Endometrium (tissue), 2 donors: Measurements from ENCODE around the gene MED27.
"Not testable (repeated sequence)": the region's sequence is repeated elsewhere in the genome, so short reads cannot be mapped to it uniquely, and the experiment has no call there.

Source experiments
- FAIRE-seq: peaks from 2 replicates; lab custom pipeline; 2012; peaks lifted over from hg19 to GRCh38; lab: Jason Lieb, UNC
- donor health status: control.
- donor health status: control.

Gene MED27

DNA sequence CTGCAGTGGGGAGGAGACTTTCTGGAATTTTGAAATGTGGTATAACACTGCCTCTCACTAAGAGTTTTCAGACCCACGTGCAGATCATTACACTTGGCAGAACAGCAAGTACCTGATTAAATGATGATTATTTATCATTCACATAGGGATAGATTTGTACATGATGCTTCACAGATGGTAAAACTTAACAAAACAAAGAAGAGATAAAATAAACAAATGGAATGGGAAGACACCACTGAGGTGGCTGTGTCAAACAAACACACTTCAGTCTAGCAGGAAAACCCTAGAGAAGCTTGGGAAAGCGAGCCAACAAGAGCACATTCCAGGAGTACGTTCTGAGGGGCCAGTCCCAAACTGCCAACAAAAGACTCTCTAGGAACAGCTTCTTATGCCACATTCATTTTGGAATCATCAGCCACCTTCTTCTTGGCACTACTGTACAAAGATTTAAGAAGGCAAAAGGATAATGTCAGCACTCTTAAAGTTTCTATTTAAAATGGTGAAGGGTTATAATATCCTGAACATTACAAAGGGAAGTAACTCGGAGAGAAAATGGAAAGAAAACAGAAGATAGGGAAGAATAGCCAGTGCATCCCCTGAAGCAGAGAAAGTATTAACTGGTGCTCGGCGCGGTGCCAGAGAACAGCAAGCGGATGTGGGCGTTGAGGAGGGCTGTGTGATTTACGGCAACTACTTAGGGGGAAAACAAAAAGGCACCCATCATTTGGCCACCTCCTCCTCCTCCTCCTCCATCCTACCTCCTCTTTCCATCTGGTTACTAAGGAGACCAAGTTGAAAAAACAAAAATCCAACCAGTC is 1.6 kb downstream of the MED27 start:
- FAIRE-seq: no peak

DNA sequence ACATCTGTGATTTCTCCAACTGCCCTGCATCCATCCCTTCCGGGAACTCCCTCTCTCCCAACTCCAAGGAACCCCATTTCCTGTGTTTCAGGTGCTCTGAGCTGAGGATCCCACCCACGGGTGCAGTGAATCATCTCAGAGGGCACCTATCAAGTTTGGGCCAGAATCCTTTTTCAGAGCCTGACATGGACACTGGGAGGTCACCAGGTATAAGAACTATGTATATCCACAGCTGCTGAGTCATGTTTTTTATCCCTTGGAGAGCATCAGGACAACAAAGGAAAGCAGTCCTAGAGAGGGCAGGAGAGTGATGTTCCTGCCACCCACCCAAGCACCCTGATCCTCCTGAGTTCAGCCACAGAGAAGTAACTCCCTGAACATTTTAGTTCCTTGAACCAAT is 3.8 kb downstream of the MED27 start:
- FAIRE-seq: no peak

DNA sequence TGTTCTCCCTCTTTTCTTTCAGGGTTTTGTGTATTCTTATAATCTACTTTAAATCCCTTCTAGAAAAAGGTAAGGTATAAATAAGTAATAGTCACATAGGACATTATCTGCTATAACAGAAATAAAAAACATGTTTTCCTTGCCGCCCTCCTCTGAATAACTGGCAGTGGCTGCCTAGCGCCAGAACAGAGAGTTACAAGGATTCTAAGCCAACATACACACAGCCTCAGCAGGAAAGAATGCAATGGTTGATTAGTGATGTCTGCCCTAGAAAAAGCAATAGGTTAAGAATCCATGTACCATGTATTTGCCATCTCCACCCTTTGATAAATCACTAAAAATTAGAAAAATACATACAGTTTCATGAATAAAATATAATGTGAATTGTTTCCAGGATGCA is 4.9 kb downstream of the MED27 start:
- no peak for FAIRE-seq

DNA sequence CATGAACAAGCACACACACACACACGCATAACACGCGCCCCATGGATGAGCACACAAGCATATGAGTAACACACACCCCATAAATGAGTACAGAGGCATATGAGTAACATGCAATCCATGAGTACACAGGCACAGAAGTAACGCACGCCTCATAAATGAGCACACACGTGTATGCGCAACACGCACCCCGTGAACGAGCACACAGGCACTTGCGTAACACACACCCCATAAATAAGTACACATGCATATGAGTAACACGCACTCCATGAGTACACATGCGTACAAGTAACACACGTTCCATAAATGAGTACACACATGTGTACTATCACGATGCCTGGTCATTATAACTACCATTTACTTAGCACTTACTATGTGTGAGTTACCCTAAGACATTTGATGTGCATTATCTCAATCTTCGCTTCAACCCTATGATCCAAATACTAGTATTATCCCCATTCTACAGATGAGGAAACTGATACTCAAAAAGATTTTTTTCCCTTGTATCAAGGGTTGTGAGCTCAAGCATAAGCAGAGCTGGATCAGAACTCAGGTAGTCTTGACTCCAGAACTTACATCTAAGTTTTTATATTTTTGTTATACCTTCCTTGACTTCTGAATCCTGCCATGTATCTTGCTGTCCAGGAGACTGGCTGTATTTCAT is 7.7 kb downstream of the MED27 start:
- FAIRE-seq: no peak

DNA sequence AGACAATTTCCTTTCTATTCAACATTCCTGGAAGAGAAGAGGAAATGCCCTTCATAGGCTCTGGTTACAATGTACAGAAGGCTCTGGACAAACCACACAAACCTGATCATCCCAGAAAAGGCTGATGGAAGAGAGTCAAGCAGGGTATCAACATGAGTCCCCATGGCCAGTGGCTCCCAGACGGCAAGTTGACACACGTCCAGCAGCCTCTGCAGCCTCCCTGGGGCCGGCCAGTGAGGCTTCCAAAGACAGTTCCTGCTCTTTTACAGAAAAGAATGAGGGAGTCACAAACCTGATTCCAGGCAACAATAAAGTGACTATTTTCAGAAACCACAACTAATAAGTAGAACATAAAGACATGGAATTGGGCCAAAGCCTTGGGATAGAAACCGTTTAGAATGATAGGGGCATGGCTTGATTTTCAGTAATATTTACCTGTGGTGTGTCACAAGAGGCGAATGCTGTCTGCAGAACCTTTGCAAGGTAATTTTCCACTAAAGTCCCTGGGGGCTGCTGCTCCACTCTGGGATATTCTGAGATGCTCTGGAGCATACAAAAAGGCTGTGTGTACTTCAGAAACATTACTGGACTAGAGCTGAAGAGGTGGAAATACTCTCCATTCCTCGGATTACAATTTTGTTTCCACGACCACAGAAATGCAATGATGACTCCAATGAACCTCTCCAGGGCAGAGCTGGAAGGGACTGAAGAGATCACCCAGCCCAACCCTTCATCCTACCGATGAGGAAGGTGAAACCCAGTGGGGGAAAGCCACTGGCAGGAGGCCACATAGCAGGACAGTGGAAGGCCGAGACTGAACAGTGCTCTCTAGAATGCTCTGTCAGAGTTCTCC is 10.4 kb downstream of the MED27 start:
- FAIRE-seq: no peak

DNA sequence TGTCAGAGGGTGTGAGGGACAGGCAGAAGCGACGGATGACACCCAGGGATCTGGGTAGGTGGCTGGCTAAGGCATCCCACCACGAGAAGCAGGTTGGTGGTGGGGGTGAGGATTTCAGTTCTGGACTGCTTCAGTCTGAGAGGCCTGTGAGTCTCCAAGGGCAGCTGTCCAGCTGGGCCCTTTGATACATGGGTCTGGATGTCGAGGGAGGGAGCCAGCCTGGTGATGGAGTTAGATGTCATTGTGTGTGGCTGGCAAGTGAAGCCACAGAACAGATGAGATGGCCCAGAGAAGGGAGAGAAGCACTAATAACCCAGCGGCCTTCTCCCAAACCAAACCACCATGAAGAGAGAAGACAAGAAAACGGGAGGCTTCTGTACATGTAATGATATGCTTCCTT is 11.1 kb downstream of the MED27 start:
- FAIRE-seq: no peak

DNA sequence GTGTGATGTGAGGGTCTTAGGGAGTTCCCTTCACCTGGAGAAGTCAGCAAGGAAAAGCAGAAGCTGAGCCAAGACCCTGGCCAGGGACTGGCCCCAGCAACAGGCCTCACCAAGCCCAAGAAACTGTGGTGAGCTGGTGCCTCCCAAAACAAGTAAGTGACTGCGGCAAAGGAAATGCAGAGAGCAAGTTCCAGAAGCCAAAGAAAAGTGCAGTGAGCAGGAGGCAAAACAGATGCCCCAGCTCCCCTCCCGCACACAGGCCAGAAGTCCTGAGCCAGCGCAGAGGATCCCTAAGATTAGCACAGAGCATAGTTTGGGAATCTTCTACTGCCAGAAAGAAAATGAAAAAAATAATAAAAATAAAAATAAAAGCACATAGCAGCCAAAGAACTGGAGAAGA is 13.2 kb downstream of the MED27 start:
- FAIRE-seq: no peak

DNA sequence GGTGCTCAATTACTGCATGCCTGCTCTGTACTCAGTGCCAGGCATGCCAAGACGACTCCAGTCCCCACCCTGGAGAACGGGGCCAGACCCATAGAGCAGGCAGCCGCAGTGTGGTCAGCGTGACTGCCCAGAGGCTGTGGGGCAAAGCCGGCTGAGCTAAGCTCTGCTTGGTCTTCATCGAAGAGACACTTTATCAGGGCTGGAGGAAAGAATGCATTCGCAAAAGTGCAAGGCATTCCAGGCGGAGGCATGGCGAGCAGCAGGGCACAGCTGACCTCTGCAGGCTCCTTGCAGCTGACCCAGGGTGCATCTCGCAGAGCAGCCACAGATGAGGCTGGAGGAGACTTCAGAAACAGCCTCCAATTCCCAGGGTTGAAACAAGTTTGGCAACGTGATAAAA is 13.6 kb downstream of the MED27 start:
- FAIRE-seq: no peak

DNA sequence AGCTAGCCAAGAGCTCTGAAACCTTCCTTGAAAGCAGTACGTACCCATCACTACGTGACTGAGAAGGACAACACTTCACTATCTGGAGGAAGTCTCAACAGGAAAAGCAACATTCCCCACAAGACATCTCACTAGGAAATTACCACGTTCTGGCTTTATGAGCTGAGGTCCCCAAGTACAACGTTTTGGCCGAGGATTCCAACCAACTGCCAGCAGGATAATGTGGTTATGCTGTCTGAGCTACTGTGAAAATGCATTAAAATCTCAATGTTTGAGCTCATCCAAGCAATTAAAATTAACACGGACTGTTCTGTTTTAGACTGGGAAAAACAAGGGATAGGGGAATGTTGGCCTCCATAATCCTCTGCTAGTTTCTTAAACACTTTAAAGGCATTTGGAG is 16.4 kb downstream of the MED27 start:
- FAIRE-seq: no peak

DNA sequence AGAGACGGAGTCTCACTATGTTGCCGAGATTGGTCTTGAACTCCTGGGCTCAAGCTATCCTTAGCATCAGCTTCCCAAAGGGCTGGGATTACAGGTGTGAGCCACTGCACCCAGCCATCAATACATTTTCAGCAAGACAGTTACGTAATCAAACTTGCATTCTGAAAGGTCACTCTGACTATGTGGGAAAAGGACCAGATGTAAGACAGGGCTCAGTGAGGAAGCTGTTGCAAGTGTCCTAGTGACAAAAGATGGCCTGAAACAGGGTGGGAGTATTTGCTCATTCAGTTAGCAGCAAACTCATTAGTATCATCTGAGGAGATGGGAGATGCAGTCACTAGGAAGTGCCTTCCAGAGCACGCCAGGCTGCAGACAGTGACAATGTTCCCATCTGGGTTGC is 16.9 kb downstream of the MED27 start:
- FAIRE-seq: no peak

DNA sequence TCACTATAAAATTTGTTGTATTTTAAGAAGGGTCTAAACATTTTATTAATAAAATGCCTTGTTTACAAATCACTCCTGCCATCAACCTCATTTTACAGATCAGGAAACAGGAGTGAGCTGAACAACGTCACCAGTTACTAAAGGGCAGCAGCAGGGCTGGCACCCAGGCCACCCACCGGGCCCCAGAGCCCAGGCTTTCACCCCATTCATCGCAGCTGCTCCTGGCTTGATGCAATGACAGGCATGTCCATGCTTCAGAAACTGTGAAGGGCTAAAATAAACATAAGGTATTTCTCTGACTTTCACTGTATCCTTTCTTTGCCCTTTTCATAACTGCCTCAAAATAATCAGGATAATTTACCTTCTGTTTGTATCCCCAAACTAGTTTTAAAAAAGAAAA is 18.1 kb downstream of the MED27 start:
- no peak for FAIRE-seq

DNA sequence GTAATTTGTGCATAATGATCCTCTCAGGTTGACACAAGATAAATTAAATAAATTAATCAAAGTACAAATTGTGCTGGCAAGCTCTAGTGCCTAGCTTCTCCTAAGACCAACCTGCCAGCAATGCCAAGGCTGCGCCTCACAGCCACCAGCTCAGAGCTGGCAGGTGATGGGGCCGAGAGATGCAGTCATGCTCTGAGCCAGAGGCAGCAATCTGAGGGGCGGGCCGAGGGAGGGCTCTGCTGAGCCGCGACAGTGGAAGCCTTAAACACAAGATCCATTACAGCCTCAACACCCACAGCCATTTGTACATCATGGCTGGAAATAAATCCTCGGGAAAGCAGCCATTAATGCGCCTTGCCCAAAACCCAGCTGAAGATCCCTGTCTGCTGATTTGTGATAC is 20.3 kb downstream of the MED27 start:
- FAIRE-seq: no peak

DNA sequence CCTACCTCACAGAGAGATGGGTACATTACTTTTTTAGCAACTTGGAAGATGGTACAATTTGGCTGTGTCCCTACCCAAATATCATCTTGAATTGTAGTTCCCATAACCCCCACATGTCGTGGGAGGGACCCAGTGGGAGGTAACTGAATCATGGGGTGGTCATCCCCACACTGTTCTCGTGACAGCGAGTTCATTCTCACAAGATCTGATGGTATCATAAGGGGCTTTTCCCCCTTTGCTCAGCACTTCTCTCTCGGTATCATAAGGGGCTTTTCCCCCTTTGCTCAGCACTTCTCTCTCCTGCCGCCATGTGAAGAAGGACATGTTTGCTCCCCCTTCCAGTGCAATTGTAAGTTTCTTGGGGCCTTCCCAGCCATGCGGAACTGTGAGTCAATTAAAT is 21.4 kb downstream of the MED27 start:
- FAIRE-seq: not testable (repeated sequence)

DNA sequence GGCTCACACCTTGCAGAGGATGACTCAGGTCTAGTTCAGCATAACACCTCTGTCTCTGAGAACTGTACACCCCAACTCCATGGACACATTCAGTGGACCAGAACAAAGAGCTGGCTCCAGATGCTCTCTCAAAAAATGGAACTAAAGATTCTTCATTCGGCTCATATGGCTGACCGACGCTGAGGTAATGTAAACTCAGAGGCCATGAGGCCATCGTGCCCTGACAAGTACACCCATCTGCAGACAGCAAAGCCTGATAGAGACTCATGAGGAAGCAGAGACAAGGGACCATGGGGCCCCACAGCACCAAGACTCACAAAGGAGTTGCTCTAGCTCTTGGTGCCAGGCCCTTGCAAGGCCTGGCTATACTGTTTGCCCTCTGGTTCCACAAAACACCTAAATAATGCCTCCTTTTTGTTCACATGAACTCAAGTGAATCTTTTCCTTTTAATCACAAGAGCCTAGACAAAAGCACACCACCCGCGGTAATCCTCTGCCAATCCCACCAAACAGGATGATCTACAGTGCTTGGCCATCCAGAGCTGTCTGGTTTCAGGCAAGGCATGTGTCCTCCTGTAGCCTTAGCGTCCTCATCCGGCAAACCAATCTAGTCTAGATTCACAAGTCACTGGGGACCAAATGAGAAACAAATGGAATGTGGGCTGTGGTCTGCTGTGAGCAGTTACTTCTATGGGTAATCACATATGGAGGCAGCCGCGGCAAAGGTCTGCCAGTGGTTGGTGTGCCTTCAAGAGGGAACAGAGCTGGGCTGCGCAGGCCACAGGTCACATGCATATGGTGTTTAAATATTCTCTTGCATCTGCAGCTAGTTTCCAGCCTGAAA is 22.7 kb downstream of the MED27 start:
- no peak for FAIRE-seq

DNA sequence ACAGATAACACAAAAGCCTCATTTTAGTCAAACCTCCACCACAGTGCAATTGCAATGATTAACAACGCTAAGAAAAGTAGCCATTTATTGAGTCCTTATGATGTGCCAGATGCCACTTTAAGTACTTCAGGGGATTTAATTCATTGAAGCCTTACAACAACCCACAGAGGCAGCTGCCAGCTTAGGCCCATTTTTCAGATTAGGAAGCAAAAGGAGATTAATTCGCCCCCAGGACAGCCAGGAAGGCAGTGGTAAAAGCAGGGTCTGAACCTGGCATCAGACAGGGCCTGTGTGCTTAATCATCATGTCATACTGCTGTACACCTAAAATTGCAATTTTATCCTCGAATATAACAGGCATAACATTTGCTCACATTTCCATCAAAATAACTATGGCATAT is 23.9 kb downstream of the MED27 start:
- no peak for FAIRE-seq

DNA sequence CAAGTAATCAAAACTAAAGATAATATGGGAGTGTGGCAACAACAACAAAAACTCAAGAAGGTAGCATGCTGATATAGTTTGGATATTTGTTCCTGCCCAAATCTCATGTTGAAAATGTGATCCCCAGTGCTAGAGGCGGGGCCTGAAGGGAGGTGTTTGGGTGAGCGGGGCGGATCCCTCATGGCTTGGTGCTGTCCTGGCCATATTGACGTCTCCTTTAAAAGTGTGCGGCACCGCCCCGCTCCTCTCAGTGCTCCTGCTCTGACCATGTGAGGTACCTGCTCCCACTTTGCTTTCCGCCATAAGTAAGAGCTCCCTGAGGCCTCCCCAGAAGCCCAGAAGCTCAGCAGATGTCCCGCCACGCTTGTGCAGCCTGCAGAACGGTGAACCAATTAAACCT is 25.6 kb downstream of the MED27 start:
- FAIRE-seq: no peak

DNA sequence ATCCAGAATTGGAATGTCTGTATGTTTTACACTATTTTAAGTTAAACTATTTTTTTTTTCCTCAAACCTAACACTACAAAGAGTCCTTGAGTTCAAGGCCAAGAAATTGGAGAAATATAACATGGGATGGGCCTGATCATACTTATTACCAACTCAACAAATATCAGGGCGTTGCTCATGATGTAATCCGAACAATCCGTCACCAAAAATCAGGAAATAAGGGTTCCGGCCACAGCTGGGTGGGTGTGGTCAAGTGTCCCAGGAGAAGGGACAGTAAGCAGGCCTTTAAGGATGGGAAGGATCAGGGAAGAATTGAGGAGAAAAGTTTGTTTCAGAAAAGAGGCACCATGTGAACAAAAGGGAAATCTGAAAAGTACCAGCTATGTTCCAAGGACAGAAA is 29.8 kb downstream of the MED27 start:
- no peak for FAIRE-seq

DNA sequence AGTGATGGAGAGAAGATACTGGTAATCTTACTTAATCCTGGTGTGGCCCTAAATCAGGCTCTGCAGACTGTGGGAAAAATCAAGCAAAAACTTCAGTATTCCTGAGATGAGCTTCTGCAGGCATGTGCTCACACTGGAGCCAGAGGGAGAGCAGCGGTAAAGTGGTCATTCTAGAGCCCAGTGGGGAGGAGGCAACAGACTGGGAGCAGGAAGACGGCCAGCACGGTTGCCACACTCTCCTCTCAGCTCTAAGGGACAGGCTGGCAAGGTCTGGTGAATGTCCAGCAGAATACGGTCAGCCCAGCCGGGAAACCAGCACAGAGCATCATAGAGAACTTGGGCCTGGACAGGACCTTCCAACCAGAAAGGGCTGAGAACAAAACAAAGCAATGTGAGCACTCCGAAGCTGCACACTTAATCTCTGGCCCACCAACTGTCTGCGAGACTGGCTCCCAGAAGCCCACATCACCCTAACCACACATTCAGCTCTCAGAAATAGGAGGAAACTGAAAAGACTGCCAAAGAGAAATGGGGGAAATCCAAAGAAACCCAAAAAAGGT is 30.3 kb downstream of the MED27 start:
- FAIRE-seq: no peak

DNA sequence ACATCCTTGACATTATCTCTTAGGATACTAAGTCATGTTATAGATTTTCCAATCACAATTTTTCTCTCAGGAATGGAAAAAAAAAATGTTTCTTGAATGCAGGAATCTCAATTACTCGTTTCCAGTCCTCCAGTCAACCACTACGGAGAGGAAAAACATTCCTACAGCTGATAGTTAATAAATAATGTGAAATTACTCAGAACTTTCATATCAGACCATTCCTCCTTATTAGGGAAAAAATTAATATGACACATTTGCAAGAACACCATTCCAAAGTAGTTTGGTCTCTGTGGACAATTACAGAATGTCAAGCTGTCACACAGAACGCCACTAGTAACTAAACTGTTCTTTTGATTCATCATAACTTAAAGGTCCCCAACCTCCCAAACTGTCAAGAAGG is 31.5 kb downstream of the MED27 start:
- no peak for FAIRE-seq

DNA sequence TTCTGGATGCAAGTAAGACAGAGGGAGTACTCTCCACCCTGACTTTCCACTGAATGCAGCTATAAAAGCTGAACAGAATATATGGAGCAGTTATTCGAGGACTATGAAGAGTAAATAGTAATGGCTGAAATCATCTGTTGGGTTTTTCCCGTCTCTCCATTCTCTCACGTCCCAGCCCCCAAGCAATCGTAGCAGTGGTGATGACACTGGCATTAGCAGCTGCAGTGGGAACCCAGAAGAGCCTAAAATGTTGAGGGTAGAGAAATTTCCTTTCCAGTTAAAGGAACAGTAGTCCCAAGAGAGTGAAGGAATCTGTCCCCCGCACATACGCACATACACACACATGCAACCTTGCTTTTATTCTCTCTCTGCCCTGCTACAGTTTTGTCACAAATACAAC is 33.2 kb downstream of the MED27 start:
- no peak for FAIRE-seq

DNA sequence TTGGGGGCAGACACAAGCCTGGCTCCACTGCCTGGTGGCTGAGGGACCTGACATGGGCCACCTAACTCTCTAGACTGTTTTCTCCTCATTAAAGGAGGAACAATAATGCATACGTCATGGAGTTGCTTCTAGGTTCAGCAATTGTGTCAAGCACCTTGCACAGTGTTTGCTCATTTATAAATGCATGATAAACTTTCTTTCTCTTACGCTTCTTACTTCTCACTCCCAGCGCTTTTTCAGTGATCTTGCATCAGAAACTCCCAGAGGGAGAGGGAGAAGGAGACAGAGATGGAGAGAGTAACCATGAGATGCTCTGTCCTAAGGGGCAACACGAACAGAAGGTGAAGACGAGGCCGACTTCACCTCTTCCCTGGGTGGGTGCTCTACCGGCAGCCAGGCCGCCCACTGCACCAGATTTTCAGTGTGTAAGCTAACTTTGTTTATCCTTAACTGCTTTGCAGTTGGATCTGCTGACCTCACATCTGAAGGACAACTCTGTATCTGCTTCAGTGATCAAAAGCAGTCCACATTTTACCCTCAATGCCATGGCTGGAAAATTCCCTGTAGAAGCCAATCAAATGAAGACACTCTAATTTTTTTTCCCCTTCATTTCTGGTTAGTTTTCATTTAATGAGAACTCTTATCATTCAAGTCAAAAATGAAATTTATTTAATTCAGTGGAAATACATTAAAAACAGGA is 35.3 kb downstream of the MED27 start:
- no peak for FAIRE-seq
